Muscle of leg (tissue), 11 donors: ENCODE measurements around the gene NCF2. TPM values are rescaled to one million over a fixed set of nuclear protein-coding genes. Genes with fewer than 3 reads are reported as not detected.
"Not testable (repeated sequence)": the region's sequence is repeated elsewhere in the genome, so short reads cannot be mapped to it uniquely, and the experiment has no call there.

ENCODE experiments used
- DNase-seq: peaks from one replicate; pipeline ENCODE4 v3.0.0; 2013
- H3K27ac ChIP-seq: one replicate; pipeline ENCODE4 v1.5.1; 2013; ENCODE audit warnings: mild to moderate bottlenecking, low read length, control low read depth
- H3K27me3 ChIP-seq: one replicate; pipeline ENCODE4 v1.6.1; 2013; ENCODE audit warnings: low read length; ENCODE audit not compliant: control insufficient read depth, insufficient read depth
- H3K36me3 ChIP-seq: one replicate; pipeline ENCODE4 v1.6.1; 2013; ENCODE audit warnings: low read length; ENCODE audit not compliant: control insufficient read depth, insufficient read depth
- H3K4me1 ChIP-seq: one replicate; pipeline ENCODE4 v1.6.1; 2013; ENCODE audit warnings: low read length; ENCODE audit not compliant: control insufficient read depth, insufficient read depth
- H3K4me3 ChIP-seq: one replicate; pipeline ENCODE4 v1.5.1; 2013; ENCODE audit warnings: low read length, control low read depth
- H3K9me3 ChIP-seq: replicated peaks from 2 replicates; pipeline ENCODE4 v1.6.1; 2013; ENCODE audit warnings: low read depth, low read length; ENCODE audit not compliant: control insufficient read depth
- WGBS: methylation state at CpG from one replicate; pipeline ENCODE4 v1.1.5; 2013; ENCODE audit warnings: missing lambda C conversion rate; ENCODE audit not compliant: insufficient coverage; 5-methylcytosine and 5-hydroxymethylcytosine counted together
- polyA plus RNA-seq, 8 donors: library from polyadenylated mRNA; unstranded; fragments of 120-200 nt; gene quantifications; one replicate each; pipeline versions ENCODE4 v1.2.1 to v1.2.3, GENCODE V29; 2013; ENCODE audit warnings: inconsistent platforms in 1 of 8, low replicate concordance in 1 of 8; ENCODE audit not compliant: insufficient read length in 8 of 8, insufficient read depth in 1 of 8
- total RNA-seq: library from RNA; stranded (reverse); fragments of 120-200 nt; gene quantifications from one replicate; pipeline ENCODE4 v1.2.4, GENCODE V29; 2013

NCF2 gene
- total and polyA plus RNA-seq, 9 donors = 4.0 to 7.9 (median 5.0) TPM

GRCh38 chr1:183632964-183633363 lies 42.7 kb upstream of the NCF2 start:
- Histone ChIP-seq H3K27ac (no peak overlapping the region), H3K9me3 (no peaks in the 10 kb centered on the region), H3K36me3 (peaks cover 14% of the 10 kb centered on the region), H3K27me3 (peaks cover 4% of the 10 kb centered on the region), H3K4me3 (no peak overlapping the region), H3K4me1 (peaks cover 6% of the 10 kb centered on the region)
- no peak for DNase-seq
- no CpG with 5 or more reads among the region's 1 CpG for WGBS

- no peaks in the 10 kb centered on the region for H3K9me3 ChIP-seq
- WGBS = 100% methylated on average over 1 of the region's 2 CpGs
- H3K27ac ChIP-seq = no peak overlapping the region
- no peak for DNase-seq
- H3K36me3 ChIP-seq = peaks cover 16% of the 10 kb centered on the region
- H3K4me1 ChIP-seq = peaks cover 6% of the 10 kb centered on the region
- H3K4me3 ChIP-seq = no peak overlapping the region
- peaks cover 4% of the 10 kb centered on the region for H3K27me3 ChIP-seq
These were observed 41.9 kb upstream of the NCF2 start for GRCh38 chr1:183632114-183632513.

- H3K36me3 ChIP-seq = peaks cover 18% of the 10 kb centered on the region
These were observed 40.5 kb upstream of the NCF2 start for GRCh38 chr1:183630748-183631147.

DNA sequence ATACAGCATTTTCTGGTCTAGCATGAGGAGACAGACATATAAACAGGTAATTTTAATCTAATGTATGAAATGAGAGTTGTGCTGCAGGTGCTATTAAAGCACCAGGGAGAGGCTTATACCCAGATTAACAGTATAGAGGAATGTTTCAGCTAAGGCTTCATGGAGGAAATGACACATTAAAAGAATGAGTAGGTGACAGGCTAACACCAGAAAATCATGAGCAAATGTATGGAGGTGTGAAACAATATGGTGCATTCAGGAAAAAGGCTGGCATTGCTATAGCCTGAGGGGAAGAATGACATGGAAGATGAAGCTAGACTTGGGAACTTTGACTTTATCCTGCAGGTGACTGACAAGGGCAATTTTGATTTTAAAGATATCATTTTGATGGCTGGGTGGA lies 38.3 kb upstream of the NCF2 start:
- no peak for DNase-seq
- H3K9me3 ChIP-seq = no peaks in the 10 kb centered on the region
- no peak overlapping the region for H3K27ac ChIP-seq
- no peak overlapping the region for H3K4me3 ChIP-seq
- peaks cover 2% of the 10 kb centered on the region for H3K4me1 ChIP-seq
- H3K27me3 ChIP-seq = no peaks in the 10 kb centered on the region
- H3K36me3 ChIP-seq = peaks cover 22% of the 10 kb centered on the region

More at GRCh38 chr1:183630748-183631147, 40.5 kb upstream of the NCF2 start:
- Histone ChIP-seq H3K27ac (no peak overlapping the region), H3K4me1 (peaks cover 2% of the 10 kb centered on the region), H3K9me3 (no peaks in the 10 kb centered on the region), H3K27me3 (no peaks in the 10 kb centered on the region), H3K4me3 (no peak overlapping the region)
- no peak for DNase-seq
- 60% methylated on average over 2 of the region's 2 CpGs for WGBS

DNA sequence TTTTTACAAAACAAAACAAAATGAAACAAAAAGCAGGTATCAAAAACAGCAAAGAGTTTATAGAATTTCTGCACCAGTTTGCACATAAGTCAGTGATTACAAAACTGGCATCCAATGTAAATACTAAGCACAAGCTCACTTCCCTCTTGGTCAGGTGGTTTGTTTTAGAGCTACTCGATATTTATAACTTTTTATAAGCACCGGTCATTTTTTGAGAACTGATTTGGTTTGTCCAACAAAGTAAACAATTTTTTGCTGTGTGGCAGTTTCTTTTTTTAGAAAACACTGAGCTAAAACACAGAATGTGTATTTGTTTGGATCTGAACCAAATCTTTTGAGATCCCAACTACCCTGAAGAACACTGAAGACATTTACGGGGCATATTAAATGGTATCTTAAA lies 36.0 kb upstream of the NCF2 start:
- H3K36me3 ChIP-seq = peaks cover 22% of the 10 kb centered on the region
- not testable (repeated sequence) for H3K4me3 ChIP-seq, H3K9me3 ChIP-seq, H3K4me1 ChIP-seq, H3K27ac ChIP-seq, H3K27me3 ChIP-seq
- DNase-seq = peak; percentile 51
- no CpG with 5 or more reads among the region's 3 CpGs for WGBS

GRCh38 chr1:183622884-183623785 lies 32.9 kb upstream of the NCF2 start:
- no peaks in the 10 kb centered on the region for H3K27me3 ChIP-seq
- no peaks in the 10 kb centered on the region for H3K9me3 ChIP-seq
- 81% methylated on average over 7 of the region's 10 CpGs for WGBS
- no peak overlapping the region for H3K27ac ChIP-seq
- peaks cover 2% of the 10 kb centered on the region for H3K4me1 ChIP-seq
- DNase-seq = peak; percentile 81
- no peak overlapping the region for H3K4me3 ChIP-seq
- peaks cover 8% of the 10 kb centered on the region for H3K36me3 ChIP-seq

GRCh38 chr1:183622013-183622412 lies 31.8 kb upstream of the NCF2 start:
- H3K27ac ChIP-seq = no peak overlapping the region
- peaks cover 2% of the 10 kb centered on the region for H3K4me1 ChIP-seq
- DNase-seq = no peak
- no peaks in the 10 kb centered on the region for H3K9me3 ChIP-seq
- H3K27me3 ChIP-seq = no peaks in the 10 kb centered on the region
- peaks cover 5% of the 10 kb centered on the region for H3K36me3 ChIP-seq
- no CpG with 5 or more reads among the region's 1 CpG for WGBS
- H3K4me3 ChIP-seq = no peak overlapping the region

DNA sequence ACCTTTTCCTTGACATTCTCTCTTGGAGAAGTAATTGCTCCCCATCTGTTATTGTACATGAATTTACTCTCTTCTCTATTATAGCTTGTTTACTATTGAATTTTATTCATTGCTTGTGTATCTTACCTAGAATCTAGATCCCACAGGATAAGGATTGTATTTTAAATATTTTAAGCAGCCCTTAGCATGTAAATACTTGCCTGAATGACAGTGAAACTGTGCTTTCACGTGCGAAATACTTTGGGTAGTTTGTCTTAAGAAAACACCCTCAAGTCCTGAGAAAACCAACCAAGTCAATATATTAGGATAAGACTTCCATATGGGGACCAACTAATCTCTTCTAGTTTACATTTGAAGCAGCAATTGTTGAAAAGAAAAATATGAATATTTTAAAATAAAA lies 30.1 kb upstream of the NCF2 start:
- H3K36me3 ChIP-seq = no peaks in the 10 kb centered on the region
- no peak overlapping the region for H3K27ac ChIP-seq
- no peak overlapping the region for H3K4me3 ChIP-seq
- no peaks in the 10 kb centered on the region for H3K9me3 ChIP-seq
- no CpG with 5 or more reads among the region's 2 CpGs for WGBS
- peaks cover 2% of the 10 kb centered on the region for H3K4me1 ChIP-seq
- no peak for DNase-seq
- H3K27me3 ChIP-seq = no peaks in the 10 kb centered on the region

- no peak for DNase-seq
- no peak overlapping the region for H3K4me3 ChIP-seq
- WGBS = no CpG with 5 or more reads among the region's 1 CpG
- no peaks in the 10 kb centered on the region for H3K27me3 ChIP-seq
- no peaks in the 10 kb centered on the region for H3K36me3 ChIP-seq
- H3K9me3 ChIP-seq = no peaks in the 10 kb centered on the region
- H3K4me1 ChIP-seq = peaks cover 2% of the 10 kb centered on the region
- H3K27ac ChIP-seq = no peak overlapping the region
These were observed 29.5 kb upstream of the NCF2 start for GRCh38 chr1:183619781-183620180.

GRCh38 chr1:183618202-183618601 lies 27.9 kb upstream of the NCF2 start:
- not testable (repeated sequence) for H3K27me3 ChIP-seq, DNase-seq, H3K4me1 ChIP-seq, H3K36me3 ChIP-seq, H3K9me3 ChIP-seq, H3K27ac ChIP-seq, H3K4me3 ChIP-seq
- WGBS = 76% methylated on average over 4 of the region's 5 CpGs
